Endothelial cell of umbilical vein (primary cell): ENCODE results near the gene CHMP3.

Experiments
- EZH2 ChIP-seq: IDR thresholded peaks from 2 replicates; pipeline ENCODE4 v1.6.1; 2012; ENCODE audit warnings: borderline replicate concordance, low read depth, mild to moderate bottlenecking, moderate library complexity, low read length, inconsistent platforms; ENCODE audit not compliant: severe bottlenecking
- FOS ChIP-seq: IDR thresholded peaks from 2 replicates; pipeline ENCODE4 v1.6.1; 2011; ENCODE audit warnings: mild to moderate bottlenecking, low read length, moderate library complexity, borderline replicate concordance; ENCODE audit not compliant: insufficient read depth
- GATA2 ChIP-seq: IDR thresholded peaks from 2 replicates; pipeline ENCODE4 v1.7.0; 2011; ENCODE audit warnings: low read depth, mild to moderate bottlenecking, moderate library complexity, mixed read lengths, low read length; ENCODE audit not compliant: insufficient read length, insufficient read depth
- JUN ChIP-seq: IDR thresholded peaks from 2 replicates; pipeline ENCODE4 v1.6.1; 2011; ENCODE audit warnings: borderline replicate concordance, low read depth; ENCODE audit not compliant: insufficient read length, insufficient read depth
- MYC ChIP-seq: IDR thresholded peaks from one replicate; pipeline ENCODE4 v1.6.1; 2011; ENCODE audit warnings: mild to moderate bottlenecking, low read depth, low read length
- POLR2A ChIP-seq: IDR thresholded peaks from 2 replicates; pipeline ENCODE4 v1.6.1; 2012; ENCODE audit warnings: low read depth, mild to moderate bottlenecking, control low read depth, low read length
- POLR2AphosphoS5 ChIP-seq: IDR thresholded peaks from 2 replicates; pipeline ENCODE4 v1.6.1; 2012; ENCODE audit warnings: low read depth, mild to moderate bottlenecking, control low read depth, low read length, moderate library complexity; ENCODE audit not compliant: insufficient read depth
- TF ChIP-seq, protein P1 (sequence below), 2 donors: IDR thresholded peaks; 1 replicate in 1 of 2; 2 replicates in 1 of 2; pipeline ENCODE4 v1.5.1; 2011; ENCODE audit warnings: low read length in 2 of 2, mild to moderate bottlenecking in 2 of 2, moderate library complexity in 2 of 2, control low read depth in 1 of 2, inconsistent platforms in 1 of 2, low read depth in 1 of 2; ENCODE audit not compliant: insufficient read depth in 1 of 2; ENCODE audit errors: extremely low read depth in 1 of 2
- TF ChIP-seq, protein P2 (sequence below): IDR thresholded peaks from 2 replicates; pipeline ENCODE4 v1.6.1; 2011; ENCODE audit not compliant: insufficient read depth, insufficient read length

GRCh38 chr2:86507600-86507999, 55.6 kb downstream of the CHMP3 start:
- TF ChIP-seq, protein P1, sequence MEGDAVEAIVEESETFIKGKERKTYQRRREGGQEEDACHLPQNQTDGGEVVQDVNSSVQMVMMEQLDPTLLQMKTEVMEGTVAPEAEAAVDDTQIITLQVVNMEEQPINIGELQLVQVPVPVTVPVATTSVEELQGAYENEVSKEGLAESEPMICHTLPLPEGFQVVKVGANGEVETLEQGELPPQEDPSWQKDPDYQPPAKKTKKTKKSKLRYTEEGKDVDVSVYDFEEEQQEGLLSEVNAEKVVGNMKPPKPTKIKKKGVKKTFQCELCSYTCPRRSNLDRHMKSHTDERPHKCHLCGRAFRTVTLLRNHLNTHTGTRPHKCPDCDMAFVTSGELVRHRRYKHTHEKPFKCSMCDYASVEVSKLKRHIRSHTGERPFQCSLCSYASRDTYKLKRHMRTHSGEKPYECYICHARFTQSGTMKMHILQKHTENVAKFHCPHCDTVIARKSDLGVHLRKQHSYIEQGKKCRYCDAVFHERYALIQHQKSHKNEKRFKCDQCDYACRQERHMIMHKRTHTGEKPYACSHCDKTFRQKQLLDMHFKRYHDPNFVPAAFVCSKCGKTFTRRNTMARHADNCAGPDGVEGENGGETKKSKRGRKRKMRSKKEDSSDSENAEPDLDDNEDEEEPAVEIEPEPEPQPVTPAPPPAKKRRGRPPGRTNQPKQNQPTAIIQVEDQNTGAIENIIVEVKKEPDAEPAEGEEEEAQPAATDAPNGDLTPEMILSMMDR (IDR thresholded peaks at IDR 0.05; ENCODE audit: extremely low read depth in 1 of 2, insufficient read depth in 1 of 2, low read depth in 1 of 2, low read length in 2 of 2) = no peak
- TF ChIP-seq, protein P2, sequence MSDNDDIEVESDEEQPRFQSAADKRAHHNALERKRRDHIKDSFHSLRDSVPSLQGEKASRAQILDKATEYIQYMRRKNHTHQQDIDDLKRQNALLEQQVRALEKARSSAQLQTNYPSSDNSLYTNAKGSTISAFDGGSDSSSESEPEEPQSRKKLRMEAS = no peak
- TF ChIP-seq POLR2A (no peak), POLR2AphosphoS5 (no peak), EZH2 (no peak), MYC (no peak), FOS (no peak), JUN (no peak), GATA2 (no peak)
